Endothelial cell of umbilical vein (primary cell): Measurements from ENCODE around the gene SLC38A1. TPM values are rescaled to one million over a fixed set of nuclear protein-coding genes. Genes with fewer than 3 reads are reported as not detected.

Source experiments
- BruUV-seq: library from RNA; stranded (reverse); fragments of 400-500 nt; replicated peaks from 2 replicates; lab custom pipeline; 2021; lab: Mats Ljungman, UMichigan
- CTCF ChIA-PET: fragments of 300-600, 350-600 bp; sonication (Branson Sonifier 250); formaldehyde crosslinking; loops from one replicate; lab custom pipeline; 2021; ENCODE audit warnings: antibody characterized with exemption, inconsistent platforms; lab: Charles Lee
- POLR2A ChIA-PET: fragments of 300-600, 350-600 bp; sonication (Branson Sonifier 250); formaldehyde crosslinking; loops from one replicate; lab custom pipeline; 2021; ENCODE audit warnings: antibody characterized with exemption, inconsistent platforms; lab: Charles Lee
- DNase-seq: peaks from one replicate; pipeline ENCODE4 v3.0.0-alpha.2; 2011; ENCODE audit warnings: low read depth, low spot score
- FAIRE-seq: peaks from 2 replicates; lab custom pipeline; 2011; peaks lifted over from hg19 to GRCh38; lab: Jason Lieb, UNC
- H2AFZ ChIP-seq: 2 replicates; pipeline ENCODE4 v1.6.0; 2012; ENCODE audit warnings: low read depth, low read length, control low read depth, inconsistent platforms
- H3K27ac ChIP-seq: 2 replicates; pipeline ENCODE4 v1.5.1; 2011; ENCODE audit warnings: low read depth, mild to moderate bottlenecking, control low read depth, low read length, moderate library complexity; ENCODE audit not compliant: insufficient read depth
- H3K27me3 ChIP-seq, 2 experiments: 2 replicates each; pipeline versions ENCODE4 v1.6.0 to v1.6.1; 2011; ENCODE audit warnings: low read length in 2 of 2, mixed read lengths in 1 of 2; ENCODE audit not compliant: control insufficient read depth in 2 of 2, insufficient read depth in 2 of 2
- H3K36me3 ChIP-seq, 2 experiments: 2 replicates in 1 of 2; 3 replicates in 1 of 2; pipeline ENCODE4 v1.5.1; 2011; ENCODE audit warnings: low read length in 2 of 2, mild to moderate bottlenecking in 1 of 2, moderate library complexity in 1 of 2; ENCODE audit not compliant: control insufficient read depth in 2 of 2, insufficient read depth in 2 of 2; ENCODE audit errors: extremely low read depth in 1 of 2
- H3K4me1 ChIP-seq: 3 replicates; pipeline ENCODE4 v1.5.1; 2011; ENCODE audit warnings: mild to moderate bottlenecking, low read length; ENCODE audit not compliant: control insufficient read depth, insufficient read depth; ENCODE audit errors: extremely low read depth
- H3K4me2 ChIP-seq: 2 replicates; pipeline ENCODE4 v1.6.1; 2011; ENCODE audit warnings: low read length, control low read depth, mixed read lengths; ENCODE audit not compliant: insufficient read depth
- H3K4me3 ChIP-seq, 3 experiments: fragments of 200-600 bp in 1 of 3; sonication (generic), shearing (Covaris generic) in 1 of 3; replicated peaks in 1 of 3; 2 replicates each; pipeline ENCODE4 v1.5.1; 2011 to 2016; ENCODE audit warnings: control low read depth in 3 of 3, low read length in 3 of 3, mild to moderate bottlenecking in 2 of 3, inconsistent platforms in 1 of 3, low read depth in 1 of 3, moderate library complexity in 1 of 3; ENCODE audit not compliant: insufficient read depth in 1 of 3
- H3K79me2 ChIP-seq: 2 replicates; pipeline ENCODE4 v1.6.0; 2012; ENCODE audit warnings: low read length, inconsistent platforms; ENCODE audit not compliant: control insufficient read depth, insufficient read depth
- H3K9ac ChIP-seq: replicated peaks from 2 replicates; pipeline ENCODE3; 2011; ENCODE audit warnings: low read length, control low read depth; ENCODE audit not compliant: insufficient read depth; ENCODE audit errors: extremely low read depth
- H3K9me1 ChIP-seq: replicated peaks from 3 replicates; pipeline ENCODE4 v1.6.0; 2011; ENCODE audit warnings: mild to moderate bottlenecking, low read length; ENCODE audit not compliant: control insufficient read depth, insufficient read depth; ENCODE audit errors: extremely low read depth
- H3K9me3 ChIP-seq: replicated peaks from 2 replicates; pipeline ENCODE4 v1.5.1; 2012; ENCODE audit warnings: low read length, inconsistent platforms; ENCODE audit not compliant: control insufficient read depth, insufficient read depth
- H4K20me1 ChIP-seq: replicated peaks from 2 replicates; pipeline ENCODE3; 2011; ENCODE audit warnings: mild to moderate bottlenecking, low read length; ENCODE audit not compliant: control insufficient read depth, insufficient read depth; ENCODE audit errors: extremely low read depth
- EZH2 ChIP-seq: IDR thresholded peaks from 2 replicates; pipeline ENCODE4 v1.6.1; 2012; ENCODE audit warnings: borderline replicate concordance, low read depth, mild to moderate bottlenecking, moderate library complexity, low read length, inconsistent platforms; ENCODE audit not compliant: severe bottlenecking
- FOS ChIP-seq: IDR thresholded peaks from 2 replicates; pipeline ENCODE4 v1.6.1; 2011; ENCODE audit warnings: mild to moderate bottlenecking, low read length, moderate library complexity, borderline replicate concordance; ENCODE audit not compliant: insufficient read depth
- GATA2 ChIP-seq: IDR thresholded peaks from 2 replicates; pipeline ENCODE4 v1.7.0; 2011; ENCODE audit warnings: low read depth, mild to moderate bottlenecking, moderate library complexity, mixed read lengths, low read length; ENCODE audit not compliant: insufficient read length, insufficient read depth
- JUN ChIP-seq: IDR thresholded peaks from 2 replicates; pipeline ENCODE4 v1.6.1; 2011; ENCODE audit warnings: borderline replicate concordance, low read depth; ENCODE audit not compliant: insufficient read length, insufficient read depth
- MAX ChIP-seq: IDR thresholded peaks from 2 replicates; pipeline ENCODE4 v1.6.1; 2011; ENCODE audit not compliant: insufficient read depth, insufficient read length
- MYC ChIP-seq: IDR thresholded peaks from one replicate; pipeline ENCODE4 v1.6.1; 2011; ENCODE audit warnings: mild to moderate bottlenecking, low read depth, low read length
- POLR2A ChIP-seq: IDR thresholded peaks from 2 replicates; pipeline ENCODE4 v1.6.1; 2012; ENCODE audit warnings: low read depth, mild to moderate bottlenecking, control low read depth, low read length
- POLR2AphosphoS5 ChIP-seq: IDR thresholded peaks from 2 replicates; pipeline ENCODE4 v1.6.1; 2012; ENCODE audit warnings: low read depth, mild to moderate bottlenecking, control low read depth, low read length, moderate library complexity; ENCODE audit not compliant: insufficient read depth
- dilution Hi-C: fragments of 300-500 bp; cut with MboI; formaldehyde crosslinking; loops from one replicate; pipeline ENCODE4 v1.15.0; 2019; ENCODE audit warnings: low sequenced_read_pairs; ENCODE audit not compliant: extremely low pct_ligation_motif_present
- intact Hi-C: fragments of 100-400 bp; cut with micrococcal nuclease; formaldehyde crosslinking; loops from one replicate; pipeline ENCODE4 v1.10.0; 2022
- polyA plus RNA-seq, 4 experiments: library from polyadenylated mRNA; depleted of rRNA in 3 of 4; stranded (reverse) in 3 of 4; unstranded in 1 of 4; fragments of >200 nt; gene quantifications; 2 replicates each; pipeline versions ENCODE4 v1.2.1 to v1.2.3, GENCODE V29; 2011 to 2012; ENCODE audit warnings: missing spikeins in 1 of 4
- total RNA-seq: library from RNA; stranded (reverse); gene quantifications from 2 replicates; pipeline ENCODE4 v1.2.3, GENCODE V29; 2021
- TF ChIP-seq, protein P1 (sequence below), 2 donors: IDR thresholded peaks; 1 replicate in 1 of 2; 2 replicates in 1 of 2; pipeline ENCODE4 v1.5.1; 2011; ENCODE audit warnings: low read length in 2 of 2, mild to moderate bottlenecking in 2 of 2, moderate library complexity in 2 of 2, control low read depth in 1 of 2, inconsistent platforms in 1 of 2, low read depth in 1 of 2; ENCODE audit not compliant: insufficient read depth in 1 of 2; ENCODE audit errors: extremely low read depth in 1 of 2

The SLC38A1 gene
- total and polyA plus RNA-seq, 2 donors (not counting 3 experiments of a cell fraction or from before 2014, with no cell fraction given) = 23.6 to 86.4 TPM

GRCh38 chr12:46165191-46165590 lies 103.7 kb downstream of the SLC38A1 start:
- Histone ChIP-seq H2AFZ (no peak overlapping the region), H3K36me3 (no peaks in the 10 kb centered on the region), H3K79me2 (no peaks in the 10 kb centered on the region), H4K20me1 (no peaks in the 10 kb centered on the region), H3K27me3 (peaks cover 5 to 18% of the 10 kb centered on the region in 2 experiments), H3K27ac (no peak overlapping the region), H3K4me1 (no peaks in the 10 kb centered on the region), H3K9me1 (no peaks in the 10 kb centered on the region), H3K9ac (no peak overlapping the region), H3K4me3 (no peak overlapping the region), H3K9me3 (no peaks in the 10 kb centered on the region), H3K4me2 (no peak overlapping the region)
- dilution Hi-C loops (no loop called here), intact Hi-C loops (no loop called here)
- ChIA-PET POLR2A (no interaction called here), CTCF (interaction anchor here (0.6 kb wide), 1 partner anchor 40 kb away, joined by 3 read pairs; no protein-coding TSS in a partner anchor)
- TF ChIP-seq POLR2A = no peak
- TF ChIP-seq JUN = no peak
- TF ChIP-seq POLR2AphosphoS5 = no peak
- TF ChIP-seq MAX = no peak
- TF ChIP-seq EZH2 = no peak
- TF ChIP-seq, protein P1, sequence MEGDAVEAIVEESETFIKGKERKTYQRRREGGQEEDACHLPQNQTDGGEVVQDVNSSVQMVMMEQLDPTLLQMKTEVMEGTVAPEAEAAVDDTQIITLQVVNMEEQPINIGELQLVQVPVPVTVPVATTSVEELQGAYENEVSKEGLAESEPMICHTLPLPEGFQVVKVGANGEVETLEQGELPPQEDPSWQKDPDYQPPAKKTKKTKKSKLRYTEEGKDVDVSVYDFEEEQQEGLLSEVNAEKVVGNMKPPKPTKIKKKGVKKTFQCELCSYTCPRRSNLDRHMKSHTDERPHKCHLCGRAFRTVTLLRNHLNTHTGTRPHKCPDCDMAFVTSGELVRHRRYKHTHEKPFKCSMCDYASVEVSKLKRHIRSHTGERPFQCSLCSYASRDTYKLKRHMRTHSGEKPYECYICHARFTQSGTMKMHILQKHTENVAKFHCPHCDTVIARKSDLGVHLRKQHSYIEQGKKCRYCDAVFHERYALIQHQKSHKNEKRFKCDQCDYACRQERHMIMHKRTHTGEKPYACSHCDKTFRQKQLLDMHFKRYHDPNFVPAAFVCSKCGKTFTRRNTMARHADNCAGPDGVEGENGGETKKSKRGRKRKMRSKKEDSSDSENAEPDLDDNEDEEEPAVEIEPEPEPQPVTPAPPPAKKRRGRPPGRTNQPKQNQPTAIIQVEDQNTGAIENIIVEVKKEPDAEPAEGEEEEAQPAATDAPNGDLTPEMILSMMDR (IDR thresholded peaks at IDR 0.05; ENCODE audit: extremely low read depth in 1 of 2, insufficient read depth in 1 of 2, low read depth in 1 of 2, low read length in 2 of 2) = no peak
- TF ChIP-seq FOS = no peak
- no peak for TF ChIP-seq MYC
- TF ChIP-seq GATA2 = no peak
- no TSS peak for BruUV-seq
- no peak for DNase-seq
- no peak for FAIRE-seq
